Measurements from ENCODE around the gene EXOC4. TPM values are rescaled to one million over a fixed set of nuclear protein-coding genes. Genes with fewer than 3 reads are reported as not detected.

EXOC4 gene
- total and polyA plus RNA-seq, 2 of the 13 experiments (the other 11 are each of a cell fraction or from before 2014, with no cell fraction given), result 22.5 to 39.0 TPM

DNA sequence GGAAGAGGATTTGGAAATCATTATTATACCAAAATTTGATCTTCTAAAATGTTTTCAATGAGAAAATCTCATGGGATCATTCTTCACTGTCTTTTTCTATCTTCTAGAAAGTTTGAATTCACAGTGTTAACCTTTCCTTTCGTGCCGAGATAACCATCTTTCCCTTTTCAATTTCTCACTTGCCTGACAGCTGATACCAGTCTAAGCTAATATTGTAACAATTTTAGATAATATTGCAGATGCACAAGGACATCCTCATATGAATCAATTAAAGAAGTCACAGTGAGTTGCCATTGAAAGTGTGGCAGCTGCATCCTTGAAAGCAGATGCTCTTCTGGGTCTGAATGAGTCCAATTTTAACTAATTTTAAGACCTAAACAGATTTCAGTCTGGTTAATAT lies 734.7 kb downstream of the EXOC4 start:
- H3K9me3 ChIP-seq (ENCODE audit: low read length), result no peaks in the 10 kb centered on the region
- in situ Hi-C loops (cut with HindIII; ENCODE audit: extremely low pct_ligation_motif_present, low pct_unique_long_range_greater_than_20kb) (no loop called here), intact Hi-C loops (cut with micrococcal nuclease; ENCODE audit: unreplicated experiment) (loop anchor here (10.0 kb wide), 2 partner anchors 123 to 1517 kb away; no protein-coding TSS in a partner anchor)
- H3K27me3 ChIP-seq (ENCODE audit: control insufficient read depth in 1 of 2, insufficient read depth in 2 of 2, low read length in 2 of 2), result no peaks in the 10 kb centered on the region
- no peak overlapping the region for H3K4me3 ChIP-seq (replicated peaks in 1 of 3; ENCODE audit: insufficient read depth in 1 of 3, low read depth in 2 of 3, low read length in 3 of 3)
- no peak overlapping the region for H2AFZ ChIP-seq (ENCODE audit: low read length)
- ChIA-PET CTCF (ENCODE audit: low intra/inter-chr PET ratio, low total read pairs) (no interaction called here), POLR2A (no interaction called here)
- H3K36me3 ChIP-seq (replicated peaks in 1 of 2; ENCODE audit: control insufficient read depth in 1 of 2, insufficient read depth in 2 of 2, low read length in 2 of 2), result no peaks in the 10 kb centered on the region
- no peak for TF ChIP-seq AFF4 (CRISPR knock-in tag; IDR thresholded peaks at IDR 0.05)
- peak; percentile 49 for TF ChIP-seq HNRNPK (IDR thresholded peaks at IDR 0.05; ENCODE audit: low read depth, low read length, poor library complexity, severe bottlenecking)
- ATAC-seq, result no peak
- WGBS (ENCODE audit: low lambda C conversion rate), result 75% methylated on average over 2 of the region's 2 CpGs
- H3K79me2 ChIP-seq (ENCODE audit: insufficient read depth, low read length), result no peaks in the 10 kb centered on the region
- no peak overlapping the region for H3K27ac ChIP-seq (ENCODE audit: extremely low read length, insufficient read depth, low read length)
- no peak for FAIRE-seq
- no TSS peak for BruUV-seq (replicated peaks)
- no peaks in the 10 kb centered on the region for H3K4me1 ChIP-seq (ENCODE audit: insufficient read depth, low read length)
- H4K20me1 ChIP-seq (ENCODE audit: insufficient read depth, low read length), result no peaks in the 10 kb centered on the region
- DNase-seq (ENCODE audit: low spot score), result no peak
- no peak overlapping the region for H3K4me2 ChIP-seq (ENCODE audit: low read depth, low read length)
- no peak overlapping the region for H3K9ac ChIP-seq (ENCODE audit: insufficient read depth, low read depth, low read length)

- in situ Hi-C loops (cut with HindIII; ENCODE audit: extremely low pct_ligation_motif_present, low pct_unique_long_range_greater_than_20kb) (no loop called here), intact Hi-C loops (cut with micrococcal nuclease; ENCODE audit: unreplicated experiment) (no loop called here)
- Histone ChIP-seq H2AFZ (ENCODE audit: low read length) (no peak overlapping the region), H3K27me3 (ENCODE audit: control insufficient read depth in 1 of 2, insufficient read depth in 2 of 2, low read length in 2 of 2) (no peaks in the 10 kb centered on the region), H3K9ac (ENCODE audit: insufficient read depth, low read depth, low read length) (no peak overlapping the region), H3K36me3 (replicated peaks in 1 of 2; ENCODE audit: control insufficient read depth in 1 of 2, insufficient read depth in 2 of 2, low read length in 2 of 2) (no peaks in the 10 kb centered on the region), H3K4me1 (ENCODE audit: insufficient read depth, low read length) (no peaks in the 10 kb centered on the region), H4K20me1 (ENCODE audit: insufficient read depth, low read length) (no peaks in the 10 kb centered on the region), H3K4me2 (ENCODE audit: low read depth, low read length) (no peak overlapping the region), H3K27ac (ENCODE audit: extremely low read length, insufficient read depth, low read length) (no peak overlapping the region), H3K79me2 (ENCODE audit: insufficient read depth, low read length) (no peaks in the 10 kb centered on the region), H3K4me3 (replicated peaks in 1 of 3; ENCODE audit: insufficient read depth in 1 of 3, low read depth in 2 of 3, low read length in 3 of 3) (no peak overlapping the region), H3K9me3 (ENCODE audit: low read length) (no peaks in the 10 kb centered on the region)
- ATAC-seq, result no peak
- WGBS (ENCODE audit: low lambda C conversion rate), result 67% methylated on average over 1 of the region's 1 CpG
- no TSS peak for BruUV-seq (replicated peaks)
- ChIA-PET CTCF (ENCODE audit: low intra/inter-chr PET ratio, low total read pairs) (no interaction called here), POLR2A (no interaction called here)
- DNase-seq (ENCODE audit: low spot score), result no peak
- FAIRE-seq, result no peak
- TF ChIP-seq, protein P1, sequence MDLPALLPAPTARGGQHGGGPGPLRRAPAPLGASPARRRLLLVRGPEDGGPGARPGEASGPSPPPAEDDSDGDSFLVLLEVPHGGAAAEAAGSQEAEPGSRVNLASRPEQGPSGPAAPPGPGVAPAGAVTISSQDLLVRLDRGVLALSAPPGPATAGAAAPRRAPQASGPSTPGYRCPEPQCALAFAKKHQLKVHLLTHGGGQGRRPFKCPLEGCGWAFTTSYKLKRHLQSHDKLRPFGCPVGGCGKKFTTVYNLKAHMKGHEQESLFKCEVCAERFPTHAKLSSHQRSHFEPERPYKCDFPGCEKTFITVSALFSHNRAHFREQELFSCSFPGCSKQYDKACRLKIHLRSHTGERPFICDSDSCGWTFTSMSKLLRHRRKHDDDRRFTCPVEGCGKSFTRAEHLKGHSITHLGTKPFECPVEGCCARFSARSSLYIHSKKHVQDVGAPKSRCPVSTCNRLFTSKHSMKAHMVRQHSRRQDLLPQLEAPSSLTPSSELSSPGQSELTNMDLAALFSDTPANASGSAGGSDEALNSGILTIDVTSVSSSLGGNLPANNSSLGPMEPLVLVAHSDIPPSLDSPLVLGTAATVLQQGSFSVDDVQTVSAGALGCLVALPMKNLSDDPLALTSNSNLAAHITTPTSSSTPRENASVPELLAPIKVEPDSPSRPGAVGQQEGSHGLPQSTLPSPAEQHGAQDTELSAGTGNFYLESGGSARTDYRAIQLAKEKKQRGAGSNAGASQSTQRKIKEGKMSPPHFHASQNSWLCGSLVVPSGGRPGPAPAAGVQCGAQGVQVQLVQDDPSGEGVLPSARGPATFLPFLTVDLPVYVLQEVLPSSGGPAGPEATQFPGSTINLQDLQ (CRISPR knock-in tag; IDR thresholded peaks at IDR 0.05), result no peak
- TF ChIP-seq RFXANK (CRISPR knock-in tag; IDR thresholded peaks at IDR 0.05), result no peak
- no peak for TF ChIP-seq HDAC2 (CRISPR knock-in tag; IDR thresholded peaks at IDR 0.05)
- no peak for TF ChIP-seq KMT2A (CRISPR knock-in tag; IDR thresholded peaks at IDR 0.05)
- TF ChIP-seq ZNF629 (CRISPR knock-in tag; conservative IDR thresholded peaks at IDR 0.05), result no peak
- no peak for TF ChIP-seq HMGXB4 (CRISPR knock-in tag; IDR thresholded peaks at IDR 0.05; ENCODE audit: borderline replicate concordance in 1 of 2, low read depth in 1 of 2)
- no peak for TF ChIP-seq SP5 (CRISPR knock-in tag; IDR thresholded peaks at IDR 0.05; ENCODE audit: borderline replicate concordance, low read depth)
Observed at GRCh38 chr7:133993547-133993946, 740.7 kb downstream of the EXOC4 start.

All from HepG2 (cell line).